G401.6 (cell line): ENCODE measurements around the gene CTDP1.
"Not testable (repeated sequence)": the region's sequence is repeated elsewhere in the genome, so short reads cannot be mapped to it uniquely, and the experiment has no call there.

ENCODE experiments used
- FAIRE-seq: peaks from 2 replicates; lab custom pipeline; 2012; peaks lifted over from hg19 to GRCh38; lab: Jason Lieb, UNC

The CTDP1 gene

DNA sequence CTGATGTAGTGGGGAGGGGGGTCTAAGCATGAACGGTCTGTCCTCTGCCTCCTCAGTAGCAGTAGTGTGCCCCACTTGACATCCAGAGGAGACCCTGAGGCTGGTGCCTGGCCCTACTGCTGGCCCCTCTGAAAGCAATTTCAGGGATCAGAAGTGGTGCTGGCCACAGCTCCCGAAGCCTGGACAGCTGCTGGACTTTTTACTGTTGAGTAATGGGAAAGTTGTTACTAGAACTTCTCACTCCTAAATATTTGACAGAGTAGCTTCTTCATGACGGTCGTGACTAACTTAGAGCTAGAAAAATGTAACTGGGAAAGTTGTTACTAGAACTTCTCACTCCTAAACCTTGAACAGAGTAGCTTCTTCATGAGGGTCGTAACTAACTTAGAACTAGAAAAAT, 23.3 kb downstream of the CTDP1 start:
- no peak for FAIRE-seq

DNA sequence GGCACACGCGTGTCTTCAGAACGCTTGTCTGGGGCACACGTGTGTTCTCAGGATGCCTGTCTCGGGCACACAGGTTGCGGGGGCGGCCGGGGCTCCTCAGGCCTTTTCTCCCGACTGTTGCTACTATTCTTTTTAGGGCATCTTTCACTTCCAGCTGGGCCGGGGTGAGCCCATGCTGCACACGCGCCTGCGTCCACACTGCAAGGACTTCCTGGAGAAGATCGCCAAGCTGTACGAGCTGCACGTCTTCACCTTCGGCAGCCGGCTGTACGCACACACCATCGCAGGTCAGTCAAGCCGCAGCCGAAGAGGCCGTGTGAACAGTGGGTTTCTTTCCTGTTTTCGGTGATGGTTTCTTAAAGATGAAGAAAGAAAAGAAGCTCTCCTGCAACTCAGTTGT, 25.0 kb downstream of the CTDP1 start:
- FAIRE-seq = no peak

DNA sequence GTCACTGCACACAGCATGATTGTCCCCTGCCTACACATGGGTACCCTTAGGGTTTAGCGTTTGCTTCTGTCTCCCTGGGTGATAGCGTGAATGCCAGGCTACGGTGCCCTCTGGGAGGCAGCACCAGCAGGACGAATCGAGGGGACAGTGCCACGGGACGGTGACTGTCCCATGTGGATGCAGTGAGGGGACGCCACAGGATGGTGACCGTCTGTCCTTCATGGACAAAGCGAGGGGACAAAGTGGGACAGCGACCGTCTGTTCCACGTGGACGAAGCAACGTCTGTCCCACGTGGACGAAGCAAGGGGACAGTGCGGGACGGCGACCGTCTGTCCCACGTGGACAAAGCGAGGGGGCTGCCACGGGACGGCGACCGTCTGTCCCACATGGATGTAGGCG, 25.7 kb downstream of the CTDP1 start:
- FAIRE-seq = no peak

DNA sequence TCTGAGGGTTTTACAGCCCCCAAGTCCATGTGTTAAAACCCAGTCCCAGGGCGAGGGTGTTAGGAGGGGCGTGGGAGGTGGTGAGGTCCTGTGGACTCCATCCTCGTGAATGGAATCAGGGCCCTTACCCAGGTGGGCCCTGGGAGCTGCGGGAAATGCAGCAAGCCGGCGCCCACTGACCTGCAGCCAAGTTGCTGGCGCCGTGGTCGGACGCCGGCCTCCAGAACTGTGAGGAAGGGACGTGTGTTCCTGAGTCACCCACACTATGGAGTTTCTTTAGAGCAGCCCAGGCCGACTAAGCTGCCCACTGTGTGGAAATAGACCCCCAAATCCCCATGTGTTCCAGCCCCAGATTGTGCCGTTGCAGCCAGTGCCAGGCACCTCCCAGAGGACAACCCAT, 26.4 kb downstream of the CTDP1 start:
- FAIRE-seq = no peak

DNA sequence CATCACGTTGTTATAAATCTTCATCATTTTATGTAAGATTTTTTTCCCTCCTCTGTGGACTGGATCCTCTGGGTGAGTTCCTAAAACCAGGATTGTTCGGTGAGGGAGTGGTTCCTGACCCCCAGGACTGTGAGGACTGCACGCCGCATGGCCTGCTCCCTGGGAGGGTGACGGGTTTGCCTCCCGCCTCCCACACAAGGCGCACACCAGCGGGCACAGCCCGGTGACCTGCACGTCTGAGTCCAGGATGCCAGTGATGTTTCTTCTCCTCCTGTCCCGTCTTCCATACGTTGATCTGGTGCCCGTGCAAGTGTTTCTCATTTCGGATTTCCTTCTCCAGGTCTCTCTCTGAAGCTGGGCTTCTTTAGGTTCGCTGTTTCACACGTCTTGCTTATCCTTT, 27.1 kb downstream of the CTDP1 start:
- FAIRE-seq = no peak

DNA sequence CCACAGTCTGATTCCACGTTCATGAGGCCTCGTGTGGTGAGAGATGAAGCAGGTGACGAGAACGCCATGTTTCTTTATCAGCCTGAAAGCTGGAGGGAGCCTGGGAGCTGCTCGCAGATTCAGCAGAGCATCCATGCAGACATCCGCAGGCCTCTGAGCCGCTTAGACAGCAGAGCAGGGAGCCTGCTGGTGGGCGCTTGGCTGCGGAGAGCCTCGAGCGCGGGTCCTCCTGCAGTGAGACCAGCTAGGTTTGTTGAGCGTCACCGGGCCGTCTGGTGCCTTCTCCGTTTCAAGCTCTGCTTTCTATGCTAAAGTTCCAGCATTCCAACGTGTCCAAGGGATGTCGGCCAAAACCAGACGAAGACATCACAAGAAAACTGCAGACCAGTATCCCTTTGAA, 27.6 kb downstream of the CTDP1 start:
- FAIRE-seq = no peak

DNA sequence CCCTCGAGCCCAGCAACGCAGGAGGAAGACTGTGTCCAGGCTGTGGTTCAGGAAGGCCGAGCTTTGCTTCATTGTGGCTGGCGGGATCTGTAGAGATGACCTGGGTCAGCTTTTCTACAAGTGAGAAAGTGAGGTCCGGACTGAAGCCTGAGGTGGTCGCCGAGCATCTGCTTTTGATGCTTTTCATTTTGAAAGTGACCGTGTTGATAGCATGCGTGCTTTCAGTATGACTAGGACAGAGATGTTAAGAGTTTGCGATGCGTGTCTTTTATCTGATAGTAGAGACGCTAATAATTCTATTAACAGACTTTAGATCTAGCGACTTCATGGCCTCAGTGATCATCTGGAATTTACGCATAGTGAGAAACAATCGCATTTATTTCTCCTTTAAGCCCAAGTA, 28.1 kb downstream of the CTDP1 start:
- no peak for FAIRE-seq

DNA sequence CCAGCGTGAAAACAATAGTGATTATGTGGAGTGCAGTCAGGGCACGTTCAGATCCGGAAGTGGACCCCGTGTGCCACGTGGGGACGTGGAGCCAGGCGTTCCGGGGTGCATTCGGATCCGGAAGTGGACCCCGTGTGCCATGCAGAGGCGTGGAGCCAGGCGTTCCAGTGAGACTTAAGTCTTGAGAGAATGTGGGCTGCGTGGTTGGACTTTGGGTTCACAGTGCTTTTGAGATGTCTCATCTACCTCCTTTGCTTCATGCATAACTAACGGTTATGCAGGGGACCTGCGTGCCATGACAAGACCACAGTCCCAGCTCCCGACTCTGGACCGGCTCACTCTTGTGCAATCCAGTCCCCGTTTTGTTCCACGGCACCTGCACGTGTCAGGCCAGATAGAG, 28.8 kb downstream of the CTDP1 start:
- no peak for FAIRE-seq

DNA sequence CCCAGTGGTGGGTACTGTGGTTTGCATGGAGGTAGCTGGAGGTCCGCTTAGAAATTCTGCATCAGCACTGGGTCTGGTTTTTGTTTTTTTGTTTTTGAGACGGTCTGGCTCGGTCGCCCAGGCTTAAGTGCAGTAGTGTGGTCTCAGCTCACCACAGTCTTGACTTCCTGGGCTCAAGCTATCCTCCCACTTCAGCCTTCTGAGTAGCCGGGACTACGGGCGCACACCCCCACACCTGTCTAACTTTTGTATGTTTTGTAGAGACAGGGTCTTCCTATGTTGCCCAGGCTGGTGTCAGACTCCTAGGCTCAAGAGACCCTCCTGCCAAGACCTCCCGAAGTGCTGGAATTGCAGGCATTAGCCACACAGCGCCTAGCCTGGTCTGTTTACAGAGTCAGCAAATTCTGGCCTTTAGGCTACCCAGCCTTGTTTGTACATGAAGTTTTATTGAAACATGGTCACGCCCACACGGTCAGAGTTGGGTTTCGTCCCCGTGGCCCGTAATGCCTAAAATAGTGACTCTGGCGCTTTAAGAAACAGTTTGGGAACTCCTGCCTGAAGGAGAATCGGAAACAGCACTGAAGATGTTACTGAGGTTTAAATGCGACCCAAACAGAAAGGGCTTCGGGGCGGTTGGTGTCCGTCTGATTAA, 32.7 kb downstream of the CTDP1 start:
- no peak for FAIRE-seq

DNA sequence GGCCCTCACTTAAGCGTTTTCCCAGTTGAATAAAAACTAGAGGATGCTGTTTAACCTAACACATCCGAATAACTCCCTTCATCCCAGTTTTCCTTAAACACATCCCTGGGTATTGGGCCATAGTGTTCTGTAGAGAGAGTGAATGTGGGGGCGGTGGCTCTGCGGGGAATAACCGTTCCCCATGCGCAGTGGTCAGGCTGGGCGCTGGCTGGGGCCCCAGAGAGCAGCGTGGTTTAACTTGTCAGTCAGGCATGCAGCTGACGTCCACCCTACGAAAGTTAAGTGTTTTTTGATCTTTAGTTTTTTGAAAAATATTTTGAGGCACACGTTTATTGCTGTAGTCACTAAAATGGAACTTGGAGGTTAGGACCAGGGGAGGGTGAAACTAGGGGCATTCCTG, 33.7 kb downstream of the CTDP1 start:
- no peak for FAIRE-seq

DNA sequence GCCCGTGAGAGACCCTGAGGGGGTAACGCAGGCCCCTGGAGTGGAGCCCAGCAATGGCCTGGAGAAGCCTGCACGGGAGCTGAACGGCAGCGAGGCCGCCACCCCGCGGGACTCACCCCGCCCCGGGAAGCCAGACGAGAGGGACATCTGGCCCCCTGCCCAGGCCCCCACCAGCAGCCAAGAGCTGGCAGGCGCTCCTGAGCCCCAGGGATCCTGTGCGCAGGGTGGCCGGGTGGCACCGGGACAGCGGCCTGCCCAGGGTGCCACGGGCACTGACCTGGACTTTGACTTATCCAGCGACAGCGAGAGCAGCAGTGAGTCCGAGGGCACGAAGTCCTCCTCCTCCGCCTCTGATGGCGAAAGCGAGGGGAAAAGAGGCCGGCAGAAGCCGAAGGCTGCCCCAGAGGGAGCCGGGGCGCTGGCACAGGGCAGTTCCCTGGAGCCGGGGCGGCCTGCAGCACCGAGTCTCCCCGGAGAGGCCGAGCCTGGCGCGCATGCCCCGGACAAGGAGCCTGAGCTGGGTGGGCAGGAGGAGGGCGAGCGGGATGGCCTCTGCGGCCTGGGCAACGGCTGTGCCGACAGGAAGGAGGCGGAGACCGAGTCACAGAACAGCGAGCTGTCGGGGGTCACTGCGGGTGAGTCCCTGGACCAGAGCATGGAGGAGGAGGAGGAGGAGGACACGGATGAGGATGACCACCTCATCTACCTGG, 35.1 kb downstream of the CTDP1 start:
- FAIRE-seq = no peak

DNA sequence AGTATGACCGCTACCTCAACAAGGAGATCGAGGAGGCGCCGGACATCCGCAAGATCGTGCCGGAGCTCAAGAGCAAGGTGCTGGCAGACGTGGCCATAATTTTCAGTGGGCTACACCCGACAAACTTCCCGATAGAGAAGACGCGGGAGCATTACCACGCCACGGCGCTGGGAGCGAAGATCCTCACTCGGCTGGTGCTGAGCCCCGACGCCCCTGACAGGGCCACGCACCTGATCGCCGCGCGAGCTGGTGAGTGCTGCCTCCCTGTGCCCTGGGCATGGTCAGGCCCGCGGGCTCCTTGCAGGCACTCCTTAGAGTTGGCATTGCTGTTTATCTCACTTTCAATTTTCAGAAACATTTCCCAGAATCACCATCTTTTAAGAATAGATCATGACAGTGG, 35.7 kb downstream of the CTDP1 start:
- no peak for FAIRE-seq

DNA sequence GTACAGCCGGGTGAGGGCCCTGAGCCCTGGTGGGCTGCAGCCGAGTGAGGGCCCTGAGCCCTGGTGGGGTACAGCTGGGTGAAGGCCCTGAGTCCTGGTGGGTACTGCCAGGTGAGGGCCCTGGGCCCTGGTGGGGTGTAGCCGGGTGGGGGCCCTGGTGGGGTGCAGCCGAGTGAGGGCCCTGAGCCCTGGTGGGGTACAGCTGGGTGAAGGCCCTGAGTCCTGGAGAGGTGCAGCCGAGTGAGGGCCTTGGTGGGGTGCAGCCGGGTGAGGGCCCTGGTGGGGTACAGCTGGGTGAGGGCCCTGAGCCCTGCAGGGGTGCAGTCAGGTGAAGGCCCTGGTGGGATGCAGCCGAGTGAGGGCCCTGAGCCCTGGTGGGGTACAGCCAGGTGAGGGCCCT, 37.5 kb downstream of the CTDP1 start:
- FAIRE-seq = no peak

DNA sequence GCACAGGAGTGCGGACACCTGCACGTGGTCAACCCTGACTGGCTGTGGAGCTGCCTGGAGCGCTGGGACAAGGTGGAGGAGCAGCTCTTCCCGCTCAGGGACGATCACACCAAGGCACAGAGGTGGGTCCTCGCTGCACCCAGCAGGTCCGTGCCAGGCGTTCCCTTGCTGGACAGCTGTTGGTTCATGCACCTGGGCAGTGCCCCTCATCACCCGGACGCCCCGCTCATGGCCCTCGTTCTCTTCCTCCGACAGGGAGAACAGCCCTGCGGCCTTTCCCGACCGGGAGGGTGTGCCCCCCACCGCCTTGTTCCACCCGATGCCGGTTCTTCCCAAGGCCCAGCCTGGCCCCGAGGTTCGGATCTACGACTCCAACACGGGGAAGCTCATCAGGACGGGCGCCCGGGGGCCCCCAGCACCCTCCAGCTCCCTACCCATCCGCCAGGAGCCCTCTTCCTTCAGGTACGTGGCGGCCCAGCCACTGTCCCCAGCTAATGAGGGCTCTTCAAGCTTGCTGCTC, 38.0 kb downstream of the CTDP1 start:
- FAIRE-seq = no peak

DNA sequence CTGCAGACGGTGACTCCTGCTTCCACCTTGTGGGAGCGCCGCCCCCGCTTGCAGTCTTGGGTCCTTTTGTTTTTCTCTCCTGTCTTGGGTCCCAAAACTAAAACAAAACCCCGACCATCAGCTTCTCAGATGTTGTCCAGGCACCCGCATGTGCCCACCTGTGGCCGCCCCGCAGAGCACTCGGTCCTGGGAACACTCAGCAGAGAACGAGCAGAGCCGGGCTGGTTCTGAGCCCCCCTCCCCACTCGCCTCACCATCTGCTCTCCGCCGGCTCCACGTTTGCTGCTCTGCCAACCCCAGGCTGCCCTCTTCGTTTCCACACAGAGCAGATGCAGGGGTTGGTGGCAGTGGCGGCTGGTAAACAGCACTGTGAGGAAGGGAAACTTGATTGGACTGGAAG, 38.5 kb downstream of the CTDP1 start:
- FAIRE-seq = no peak

DNA sequence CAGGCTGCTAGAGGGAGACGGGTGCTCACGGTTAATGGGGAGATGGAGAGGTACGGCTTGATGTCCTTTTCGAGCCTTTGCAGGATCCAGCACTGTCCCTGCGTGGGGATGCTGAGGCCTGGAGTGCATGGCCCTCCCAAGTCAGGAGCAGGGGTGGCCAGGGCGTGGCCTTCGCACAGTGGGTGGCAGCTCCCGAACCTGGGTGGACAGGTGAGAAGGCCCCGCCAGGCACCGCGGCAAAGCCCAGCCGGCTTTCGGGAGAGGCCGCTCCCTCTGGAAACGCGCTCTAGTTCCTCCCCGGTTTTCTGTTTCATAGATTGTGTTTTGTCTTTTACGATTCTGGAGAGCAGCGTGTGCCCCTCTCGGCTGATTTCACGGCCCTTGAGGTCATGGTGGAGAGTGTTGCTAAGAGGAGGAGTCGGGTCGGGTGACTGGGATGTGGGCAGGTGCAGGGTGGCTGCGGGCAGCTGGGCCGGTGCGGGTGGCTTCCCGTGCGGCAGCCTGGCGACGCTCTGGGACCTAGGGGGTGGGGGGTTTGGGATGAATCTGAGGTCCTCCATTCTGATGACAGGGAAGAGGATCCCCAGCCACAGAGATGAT, 39.4 kb downstream of the CTDP1 start:
- no peak for FAIRE-seq

DNA sequence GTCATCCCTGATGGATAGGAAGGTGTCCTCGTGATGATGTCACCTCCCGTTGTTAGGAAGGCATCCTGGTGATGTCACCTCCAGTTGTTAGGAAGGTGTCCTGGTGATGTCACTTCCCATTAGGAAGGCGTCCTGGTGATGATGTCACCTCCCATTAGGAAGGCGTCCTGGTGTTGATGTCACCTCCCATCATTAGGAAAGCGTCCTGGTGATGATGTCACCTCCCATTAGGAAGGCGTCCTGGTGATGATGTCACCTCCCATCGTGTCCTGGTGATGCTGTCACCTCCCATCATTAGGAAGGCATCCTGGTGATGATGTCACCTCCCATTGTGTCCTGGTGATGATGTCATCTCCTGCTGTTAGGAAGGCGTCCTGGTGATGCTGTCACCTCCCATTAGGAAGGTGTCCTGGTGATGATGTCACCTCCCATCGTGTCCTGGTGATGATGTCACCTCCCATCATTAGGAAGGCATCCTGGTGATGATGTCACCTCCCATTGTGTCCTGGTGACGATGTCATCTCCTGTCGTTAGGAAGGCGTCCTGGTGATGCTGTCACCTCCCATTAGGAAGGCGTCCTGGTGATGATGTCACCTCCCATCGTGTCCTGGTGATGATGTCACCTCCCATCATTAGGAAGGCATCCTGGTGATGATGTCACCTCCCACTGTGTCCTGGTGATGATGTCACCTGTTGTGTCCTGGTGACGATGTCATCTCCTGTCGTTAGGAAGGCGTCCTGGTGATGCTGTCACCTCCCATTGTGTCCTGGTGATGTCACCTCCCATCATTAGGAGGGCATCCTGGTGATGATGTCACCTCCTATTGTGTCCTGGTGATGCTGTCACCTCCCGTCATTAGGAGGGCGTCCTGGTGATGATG, 40.1 kb downstream of the CTDP1 start:
- not testable (repeated sequence) for FAIRE-seq

DNA sequence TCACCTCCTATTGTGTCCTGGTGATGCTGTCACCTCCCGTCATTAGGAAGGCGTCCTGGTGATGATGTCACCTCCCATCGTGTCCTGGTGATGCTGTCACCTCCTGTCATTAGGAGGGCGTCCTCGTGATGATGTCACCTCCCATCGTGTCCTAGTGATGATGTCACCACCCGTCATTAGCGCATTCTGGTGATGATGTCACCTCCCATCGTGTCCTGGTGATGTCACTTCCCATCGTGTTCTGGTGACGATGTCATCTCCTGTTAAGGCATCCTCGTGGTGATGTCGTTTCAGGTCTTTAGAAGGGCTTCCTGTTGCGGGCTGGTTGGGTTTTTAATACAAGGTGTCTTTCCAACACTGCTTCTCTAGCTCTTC, 40.7 kb downstream of the CTDP1 start:
- FAIRE-seq = no peak

DNA sequence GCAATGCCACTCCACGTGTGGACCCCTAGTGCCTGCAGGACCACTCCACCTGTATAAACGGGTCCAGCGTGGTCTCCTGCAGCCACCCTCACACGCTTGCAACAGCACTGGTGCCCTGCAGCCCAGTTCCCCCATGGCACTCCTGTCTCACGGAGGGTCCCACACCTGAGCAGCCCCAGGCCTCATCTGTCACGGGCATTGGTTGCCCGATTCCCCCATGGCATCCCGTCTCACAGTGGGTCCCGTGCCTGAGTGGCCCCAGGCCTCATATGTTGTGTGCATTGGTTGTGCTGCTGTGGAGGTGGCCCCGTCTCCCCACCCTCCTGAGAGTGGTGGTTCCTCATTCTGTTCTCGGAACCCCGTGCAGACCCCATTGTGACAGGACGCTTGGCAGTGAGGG, 43.4 kb downstream of the CTDP1 start:
- FAIRE-seq = no peak

DNA sequence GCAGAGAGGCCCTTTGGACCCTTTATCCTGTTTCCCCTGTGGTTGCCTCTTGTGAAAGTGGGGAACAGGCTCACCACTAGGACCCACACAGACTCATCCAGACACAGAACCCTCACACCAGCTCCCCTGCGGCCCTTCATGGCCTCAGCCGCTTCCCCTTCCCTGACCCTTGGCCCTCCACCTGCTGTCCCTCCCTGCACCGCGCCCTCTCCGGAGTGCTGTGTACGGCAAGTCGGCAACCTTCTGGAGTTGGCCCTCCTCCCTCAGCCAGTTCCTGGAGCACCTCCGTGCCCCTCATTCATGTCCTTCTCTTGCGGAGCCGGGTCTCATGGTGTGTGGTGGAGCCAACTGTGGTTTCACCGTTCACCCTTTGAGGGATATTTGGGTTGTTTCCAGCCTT, 44.0 kb downstream of the CTDP1 start:
- no peak for FAIRE-seq

DNA sequence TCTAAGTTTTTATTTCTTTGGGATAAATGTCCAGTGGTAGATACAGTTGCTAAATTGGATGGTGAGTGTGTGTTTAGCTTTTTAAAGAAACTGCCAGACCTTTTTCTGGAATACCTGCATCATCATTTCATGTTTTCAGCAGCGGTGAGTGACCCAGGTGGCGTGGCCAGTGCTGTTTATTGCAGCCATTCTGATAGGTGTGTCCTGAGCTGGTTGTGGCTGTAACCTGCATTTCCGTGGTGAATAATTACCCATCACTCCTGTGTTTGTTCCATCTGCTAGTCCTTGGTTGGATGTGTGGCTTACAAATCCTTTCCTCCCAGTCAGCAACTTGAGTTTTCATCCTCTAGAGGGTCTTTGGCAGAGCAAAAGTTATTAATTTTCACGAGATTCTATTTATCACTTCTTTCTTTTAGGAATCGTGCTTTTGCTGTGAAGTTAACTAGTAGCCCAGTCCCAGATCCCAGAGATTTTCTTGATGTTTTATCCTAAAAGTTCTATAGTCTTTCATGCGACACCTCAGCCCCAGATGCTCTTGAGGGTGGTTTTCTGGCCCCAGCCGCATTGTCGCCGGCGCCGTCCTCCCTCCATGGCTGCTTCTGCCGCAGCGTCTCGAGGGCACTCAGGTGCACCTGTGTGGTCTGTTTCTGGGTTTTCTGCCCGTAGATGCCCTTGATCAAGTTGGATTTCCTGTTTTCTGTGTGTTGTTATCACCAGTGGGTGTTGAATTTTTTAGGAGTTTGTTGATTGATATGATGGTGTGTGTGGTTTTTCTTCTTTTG, 44.9 kb downstream of the CTDP1 start:
- no peak for FAIRE-seq

DNA sequence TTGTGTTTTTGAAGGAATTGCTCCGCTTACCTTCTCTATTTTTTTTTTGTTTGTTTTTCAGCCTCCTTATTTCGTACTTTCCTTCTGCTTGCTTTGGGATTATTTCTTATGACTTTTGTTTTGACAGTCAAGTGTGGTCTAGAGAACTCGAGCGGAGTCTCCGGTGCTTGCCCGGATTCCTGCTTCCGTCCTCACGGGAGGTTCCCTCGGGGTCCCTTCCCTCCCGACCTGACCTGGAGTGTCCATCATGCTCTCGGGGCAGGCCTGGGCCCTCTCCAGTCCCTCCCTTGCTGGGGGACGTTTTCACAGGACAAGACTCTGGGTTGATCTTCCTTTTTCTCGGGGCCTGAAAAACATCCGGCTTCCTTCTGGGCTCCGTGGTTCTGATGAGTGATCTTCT, 45.9 kb downstream of the CTDP1 start:
- no peak for FAIRE-seq
